ENCODE results near the gene TRPM7.
"Not testable (repeated sequence)": the region's sequence is repeated elsewhere in the genome, so short reads cannot be mapped to it uniquely, and the experiment has no call there.

The TRPM7 gene

GRCh38 chr15:50655555-50655954 is 31.0 kb downstream of the TRPM7 start:
- DNase-seq (ENCODE audit: low read depth in 3 of 3), result no peak

GRCh38 chr15:50653156-50653743 is 33.3 kb downstream of the TRPM7 start:
- no peak for DNase-seq (ENCODE audit: low read depth in 3 of 3)

GRCh38 chr15:50652671-50653070 is 33.9 kb downstream of the TRPM7 start:
- DNase-seq (ENCODE audit: low read depth in 3 of 3), result no peak

- DNase-seq (ENCODE audit: low read depth in 3 of 3), result no peak
These were observed 45.3 kb downstream of the TRPM7 start for GRCh38 chr15:50641318-50641717.

- DNase-seq (ENCODE audit: low read depth in 3 of 3), result no peak
These were observed 50.5 kb downstream of the TRPM7 start for GRCh38 chr15:50636146-50636545.

GRCh38 chr15:50633653-50634052 is 52.9 kb downstream of the TRPM7 start:
- no peak for DNase-seq (ENCODE audit: low read depth in 3 of 3)

- no peak for DNase-seq (ENCODE audit: low read depth in 3 of 3)
These were observed 58.2 kb downstream of the TRPM7 start for GRCh38 chr15:50628421-50628820.

- no peak for DNase-seq (ENCODE audit: low read depth in 3 of 3)
These were observed 59.1 kb downstream of the TRPM7 start for GRCh38 chr15:50627351-50628055.

- no peak for DNase-seq (ENCODE audit: low read depth in 3 of 3)
These were observed 61.9 kb downstream of the TRPM7 start for GRCh38 chr15:50624616-50625168.

- not testable (repeated sequence) for DNase-seq (ENCODE audit: low read depth in 3 of 3)
These were observed 64.1 kb downstream of the TRPM7 start for GRCh38 chr15:50622361-50622943.

GRCh38 chr15:50616960-50617359 is 69.6 kb downstream of the TRPM7 start:
- not testable (repeated sequence) for DNase-seq (ENCODE audit: low read depth in 3 of 3)

- DNase-seq (ENCODE audit: low read depth in 3 of 3), result not testable (repeated sequence)
These were observed 70.0 kb downstream of the TRPM7 start for GRCh38 chr15:50616554-50616953.

- DNase-seq (ENCODE audit: low read depth in 3 of 3), result no peak
These were observed 73.0 kb downstream of the TRPM7 start for GRCh38 chr15:50613600-50613999.

GRCh38 chr15:50607129-50607528 is 79.5 kb downstream of the TRPM7 start:
- DNase-seq (ENCODE audit: low read depth in 3 of 3), result no peak

GRCh38 chr15:50605462-50605861 is 81.1 kb downstream of the TRPM7 start:
- DNase-seq (ENCODE audit: low read depth in 3 of 3), result no peak

GRCh38 chr15:50602028-50602427 is 84.6 kb downstream of the TRPM7 start:
- not testable (repeated sequence) for DNase-seq (ENCODE audit: low read depth in 3 of 3)

GRCh38 chr15:50594311-50594710 is 92.3 kb downstream of the TRPM7 start:
- no peak for DNase-seq (ENCODE audit: low read depth in 3 of 3)

- no peak for DNase-seq (ENCODE audit: low read depth in 3 of 3)
These were observed 92.8 kb downstream of the TRPM7 start for GRCh38 chr15:50593761-50594160.

- no peak for DNase-seq (ENCODE audit: low read depth in 3 of 3)
These were observed 96.3 kb downstream of the TRPM7 start for GRCh38 chr15:50590288-50590687.

GRCh38 chr15:50577492-50577891 is 109.1 kb downstream of the TRPM7 start:
- DNase-seq (ENCODE audit: low read depth in 3 of 3), result no peak

GRCh38 chr15:50576166-50576565 is 110.4 kb downstream of the TRPM7 start:
- no peak for DNase-seq (ENCODE audit: low read depth in 3 of 3)

GRCh38 chr15:50573842-50574241 is 112.8 kb downstream of the TRPM7 start:
- not testable (repeated sequence) for DNase-seq (ENCODE audit: low read depth in 3 of 3)

- DNase-seq (ENCODE audit: low read depth in 3 of 3), result no peak
These were observed 122.8 kb downstream of the TRPM7 start for GRCh38 chr15:50563756-50564155.

All from stimulated activated CD4-positive, alpha-beta T cell treated with anti-CD3 and anti-CD28 coated beads, TNF-alpha, amount 100 ng/mL, for 24 hours (primary cell).